Stimulated activated CD8-positive, alpha-beta memory T cell treated with anti-CD3 and anti-CD28 coated beads, Interleukin-4, amount 100 ng/mL, for 4 hours (primary cell): ENCODE data around the gene TUBE1.
A peak's percentile ranks its signal among the peaks of the same experiment; 100 is the strongest.
"Not testable (repeated sequence)": the region's sequence is repeated elsewhere in the genome, so short reads cannot be mapped to it uniquely, and the experiment has no call there.

Experiments used
- DNase-seq, 2 donors: peaks; one replicate each; pipeline ENCODE4 v3.0.0-alpha.2; 2020; ENCODE audit warnings: low read depth in 2 of 2, low spot score in 1 of 2

Gene TUBE1

DNA sequence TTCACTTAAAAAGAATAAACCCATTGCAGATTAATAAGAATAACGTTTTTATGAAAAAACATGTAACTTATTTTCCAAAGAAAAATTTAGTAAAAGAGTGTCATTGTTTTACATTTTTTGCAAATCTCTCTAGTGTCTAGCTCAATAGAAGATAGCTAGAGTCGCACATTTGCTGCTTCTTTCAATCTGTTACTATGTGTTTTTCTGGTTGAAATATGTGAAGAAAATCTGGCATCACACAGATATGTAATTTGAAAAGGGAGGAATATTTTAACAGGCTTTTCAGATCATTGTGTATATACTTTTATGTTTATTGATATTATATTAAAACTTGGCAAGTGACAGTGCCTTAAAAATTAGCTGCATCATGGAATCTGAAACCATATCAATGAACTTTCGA, 24.3 kb downstream of the TUBE1 start:
- DNase-seq = no peak

DNA sequence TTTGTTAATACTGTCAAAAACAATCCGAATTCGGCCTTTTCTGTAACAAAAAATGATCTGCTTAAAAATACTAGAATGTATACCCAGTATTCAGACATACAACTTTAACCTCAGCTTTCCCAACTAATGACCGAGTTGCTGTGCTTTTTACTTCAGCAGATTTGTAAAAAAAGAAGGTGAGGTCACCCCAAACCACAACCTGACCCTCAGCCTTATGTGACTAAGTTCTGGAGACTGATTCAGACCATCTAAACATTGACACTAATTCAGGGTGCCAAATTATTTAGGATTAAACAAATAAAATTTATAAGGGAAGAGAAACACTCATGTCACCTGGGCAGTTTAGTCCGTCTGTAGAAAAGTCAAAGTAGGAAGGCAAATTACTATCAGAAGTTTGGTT, 25.7 kb downstream of the TUBE1 start:
- DNase-seq = no peak

DNA sequence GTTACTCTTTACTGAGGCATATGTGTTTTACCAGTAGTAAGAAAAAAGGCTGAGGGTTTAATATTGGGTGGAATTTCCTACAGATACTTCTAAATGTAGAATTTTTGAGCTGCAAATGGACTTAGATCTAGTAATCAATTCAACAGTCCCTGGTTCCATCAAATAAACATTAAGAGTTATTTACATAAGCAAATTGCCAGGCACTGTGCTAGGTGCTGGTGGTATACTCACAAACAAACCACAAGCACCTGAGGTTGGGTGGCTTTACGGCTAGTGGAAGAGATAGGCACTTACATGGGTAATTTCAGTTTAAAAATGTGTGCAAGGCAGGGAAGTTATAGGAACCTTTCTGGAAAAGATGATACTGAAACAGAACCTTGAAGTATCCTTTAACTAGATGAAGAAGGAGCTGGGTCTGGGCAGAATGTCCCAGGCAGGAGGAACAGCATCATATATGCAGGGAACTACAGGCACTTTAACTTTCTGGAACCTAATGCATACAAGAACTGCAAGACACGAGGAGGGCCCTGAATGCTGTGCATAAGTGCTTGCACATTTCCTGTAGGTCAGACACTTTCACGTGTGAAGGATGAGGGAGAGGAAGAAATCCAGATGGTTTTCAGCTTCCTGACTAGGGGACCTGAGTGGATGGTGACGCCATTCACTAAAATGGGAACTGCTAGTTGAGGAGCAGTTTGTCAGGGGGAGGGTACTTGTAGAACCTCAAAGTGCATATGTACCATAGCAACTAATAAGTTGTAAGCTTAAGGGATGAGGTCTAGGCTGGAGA, 28.8 kb downstream of the TUBE1 start:
- DNase-seq = no peak

DNA sequence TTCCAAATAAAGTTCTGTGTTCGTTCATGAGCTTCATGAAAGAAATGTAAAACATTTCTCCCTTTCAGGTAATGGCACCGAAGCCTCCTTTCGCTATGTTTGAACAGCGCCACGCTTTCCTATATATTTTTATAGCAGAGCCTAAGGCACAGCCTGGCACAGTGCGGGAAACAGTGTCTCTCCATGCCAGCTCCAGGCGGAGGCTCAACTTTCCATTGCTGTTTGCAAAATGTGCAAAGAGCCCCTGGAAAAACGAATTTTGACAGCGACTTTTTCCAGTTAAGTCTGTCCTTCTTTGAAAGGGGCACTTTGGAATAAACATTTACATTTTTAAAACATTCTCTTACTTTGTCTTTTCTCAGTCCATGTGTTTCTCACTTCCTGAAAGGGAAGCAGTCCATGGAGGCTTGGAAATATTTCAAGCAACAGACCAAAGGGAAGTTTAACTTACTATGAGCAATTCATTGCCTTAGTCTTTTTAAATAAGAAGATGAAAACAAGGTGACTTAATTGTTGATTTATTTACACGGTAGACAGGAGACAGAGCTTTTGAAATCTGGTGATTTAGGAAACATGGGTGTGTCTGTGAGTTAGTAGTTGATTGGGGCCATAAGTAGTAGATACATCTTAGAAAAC, 32.6 kb downstream of the TUBE1 start:
- no peak for DNase-seq

DNA sequence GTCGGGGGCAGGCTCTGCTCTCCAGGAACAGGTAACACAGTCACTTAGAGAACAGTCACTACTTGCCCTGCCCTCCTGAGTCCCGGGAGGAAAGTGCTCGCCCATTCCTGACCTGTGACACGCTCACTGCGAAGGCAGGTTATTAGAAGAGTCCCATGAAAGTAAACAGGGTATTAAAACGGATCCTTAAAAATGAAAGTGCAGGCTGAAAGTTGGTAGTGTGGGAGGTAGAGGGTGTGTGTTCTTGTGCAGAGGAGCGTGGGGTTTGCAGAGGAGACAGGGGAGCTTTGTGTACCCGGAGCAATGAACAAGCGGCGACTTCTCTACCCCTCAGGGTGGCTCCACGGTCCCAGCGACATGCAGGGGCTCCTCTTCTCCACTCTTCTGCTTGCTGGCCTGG, 33.3 kb downstream of the TUBE1 start, which contains the start of gene CCN6:
CCN6 (plus strand) TSS at position 104 of the 400 bp plus-strand sequence; CDS start at position 358, 254 bp downstream.
- no peak for DNase-seq

DNA sequence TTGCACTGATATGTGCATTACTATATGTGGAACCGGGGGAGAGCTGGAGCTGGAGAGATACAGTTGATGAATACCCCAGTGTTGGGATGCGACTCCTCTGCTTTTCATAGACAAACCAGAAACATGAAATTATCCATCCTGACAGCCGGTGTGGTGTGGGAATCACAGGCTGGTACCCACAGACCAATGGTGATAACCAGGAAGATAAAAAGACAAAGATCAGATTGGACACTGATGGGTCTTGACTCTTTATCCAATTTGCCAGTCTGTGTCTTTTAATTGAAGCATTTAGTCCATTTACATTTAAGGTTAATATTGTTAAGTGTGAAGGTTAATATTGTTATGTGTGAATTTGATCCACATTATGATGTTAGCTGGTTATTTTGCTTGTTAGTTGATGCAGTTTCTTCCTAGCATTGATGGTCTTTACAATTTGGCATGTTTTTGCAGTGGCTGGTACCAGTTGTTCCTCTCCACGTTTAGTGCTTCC, 36.0 kb downstream of the TUBE1 start:
- not testable (repeated sequence) for DNase-seq

DNA sequence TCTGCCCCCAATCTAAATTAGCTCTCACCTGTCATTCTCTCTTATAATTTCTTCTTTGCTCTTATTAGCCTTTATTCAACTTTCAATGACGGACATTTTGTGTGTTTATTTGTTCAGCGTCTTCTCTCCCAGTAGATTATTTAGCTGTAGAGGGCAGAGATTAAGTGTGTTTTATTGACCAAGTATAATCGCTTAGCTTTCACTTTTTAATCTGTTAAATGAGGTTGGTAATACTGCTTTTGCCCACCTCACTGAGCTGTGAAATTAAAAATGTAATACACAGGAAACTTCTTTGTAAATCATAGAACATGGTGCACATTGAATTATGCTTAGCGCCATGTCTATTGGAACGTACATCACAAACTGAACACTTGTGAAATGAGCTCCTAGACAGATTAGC, 36.9 kb downstream of the TUBE1 start:
- no peak for DNase-seq

DNA sequence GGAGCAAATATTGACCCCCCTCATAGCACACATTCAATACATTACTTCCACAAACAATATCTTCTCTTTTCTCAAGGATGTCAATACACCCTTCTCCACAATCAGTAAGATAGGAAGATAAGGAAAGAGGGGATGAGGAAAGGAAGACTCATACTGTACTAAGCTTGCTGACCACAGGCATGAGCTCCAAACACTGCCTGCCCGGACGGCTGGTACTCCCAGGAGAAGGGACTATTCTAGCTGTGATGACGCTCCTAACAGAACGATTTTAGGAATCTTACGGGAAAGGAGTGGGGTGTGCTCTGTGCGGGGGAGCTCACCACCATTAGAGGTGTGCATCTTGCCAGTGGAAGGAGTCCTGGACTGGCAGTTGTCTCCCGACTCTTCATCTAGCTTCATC, 37.3 kb downstream of the TUBE1 start:
- no peak for DNase-seq

DNA sequence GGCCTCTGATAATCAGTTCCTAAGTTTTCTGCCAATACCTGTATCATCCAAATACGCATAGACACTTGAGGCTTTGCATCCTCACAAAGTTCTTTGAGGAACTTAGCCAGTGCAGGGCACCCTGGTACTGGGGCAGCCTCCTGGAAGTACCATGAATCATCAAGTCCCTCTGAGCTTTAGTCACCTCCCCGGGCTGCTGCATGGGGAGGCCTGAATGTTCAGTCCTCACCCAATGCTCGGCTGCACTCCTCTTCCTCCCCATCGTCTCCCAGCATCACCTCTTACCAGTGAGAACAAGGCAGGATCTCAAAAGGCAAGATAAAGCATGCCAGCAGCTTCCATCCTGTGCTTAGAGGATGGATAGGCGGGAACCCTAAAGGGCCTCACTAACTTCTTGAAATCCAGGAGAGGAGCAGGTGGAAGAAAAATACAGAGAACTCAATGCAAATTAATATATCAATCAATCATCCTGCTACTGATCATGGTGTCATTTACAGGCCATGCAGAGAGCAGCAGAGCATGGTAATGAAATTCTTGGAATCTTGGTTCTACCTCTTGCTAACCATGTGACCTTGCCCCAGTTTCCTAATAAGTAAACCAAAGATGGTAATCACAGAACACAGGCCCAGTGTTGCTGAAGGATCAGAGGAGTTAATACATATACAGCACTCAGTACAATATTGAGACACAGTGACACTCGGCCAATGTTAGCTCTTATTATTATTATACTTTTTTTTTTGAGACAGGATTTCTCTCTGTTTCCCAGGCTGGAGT, 38.1 kb downstream of the TUBE1 start:
- no peak for DNase-seq

DNA sequence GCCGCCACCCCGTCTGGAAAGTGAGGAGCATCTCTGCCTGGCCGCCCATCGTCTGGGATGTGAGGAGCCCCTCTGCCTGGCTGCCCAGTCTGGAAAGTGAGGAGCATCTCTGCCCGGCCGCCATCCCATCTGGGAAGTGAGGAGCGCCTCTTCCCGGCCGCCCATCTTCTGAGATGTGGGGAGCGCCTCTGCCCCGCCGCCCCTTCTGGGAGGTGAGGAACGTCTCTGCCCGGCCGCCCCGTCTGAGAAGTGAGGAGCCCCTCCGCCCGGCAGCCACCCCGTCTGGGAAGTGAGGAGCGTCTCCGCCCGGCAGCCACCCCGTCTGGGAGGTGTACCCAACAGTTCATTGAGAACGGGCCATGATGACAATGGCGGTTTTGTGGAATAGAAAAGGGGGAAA, 39.8 kb downstream of the TUBE1 start:
- not testable (repeated sequence) for DNase-seq

DNA sequence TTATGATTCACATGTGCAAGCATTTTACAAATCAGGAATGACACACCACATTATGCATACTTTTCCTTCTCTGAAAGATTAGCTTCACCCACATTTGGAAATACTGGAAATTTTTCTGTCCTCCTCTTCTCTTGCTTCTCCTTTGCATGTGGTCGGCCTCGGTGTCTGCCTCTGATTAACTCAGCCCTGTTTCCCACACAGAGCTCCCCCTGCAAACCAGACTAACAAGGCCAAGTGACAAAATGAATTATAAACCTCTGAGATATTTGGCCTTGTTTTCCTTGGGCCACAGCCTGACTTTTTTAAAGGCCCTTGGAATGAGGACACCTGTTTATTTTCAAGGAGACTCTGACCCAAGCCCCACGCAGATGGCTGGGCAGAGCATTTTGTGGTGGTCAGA, 42.4 kb downstream of the TUBE1 start:
- DNase-seq = no peak

DNA sequence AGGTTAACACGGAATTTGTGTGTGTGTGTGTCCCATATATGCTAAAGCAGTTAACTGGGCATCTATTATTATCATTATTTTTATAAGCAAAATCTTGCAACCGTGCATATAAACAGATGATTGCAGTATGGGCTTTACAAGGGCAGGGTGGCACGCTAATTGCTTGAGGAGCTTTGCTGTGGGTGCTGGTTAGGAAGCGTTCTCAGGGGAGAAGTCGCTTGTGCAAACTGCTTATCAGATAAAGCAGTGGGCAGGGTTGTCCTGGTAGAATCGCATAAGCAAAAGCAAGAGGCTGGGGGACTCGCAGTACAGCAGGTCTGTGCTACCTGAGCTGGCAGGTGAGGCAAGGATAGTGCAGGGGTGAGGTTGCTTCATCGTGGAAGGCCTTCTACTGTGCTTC, 43.1 kb downstream of the TUBE1 start:
- DNase-seq = no peak

DNA sequence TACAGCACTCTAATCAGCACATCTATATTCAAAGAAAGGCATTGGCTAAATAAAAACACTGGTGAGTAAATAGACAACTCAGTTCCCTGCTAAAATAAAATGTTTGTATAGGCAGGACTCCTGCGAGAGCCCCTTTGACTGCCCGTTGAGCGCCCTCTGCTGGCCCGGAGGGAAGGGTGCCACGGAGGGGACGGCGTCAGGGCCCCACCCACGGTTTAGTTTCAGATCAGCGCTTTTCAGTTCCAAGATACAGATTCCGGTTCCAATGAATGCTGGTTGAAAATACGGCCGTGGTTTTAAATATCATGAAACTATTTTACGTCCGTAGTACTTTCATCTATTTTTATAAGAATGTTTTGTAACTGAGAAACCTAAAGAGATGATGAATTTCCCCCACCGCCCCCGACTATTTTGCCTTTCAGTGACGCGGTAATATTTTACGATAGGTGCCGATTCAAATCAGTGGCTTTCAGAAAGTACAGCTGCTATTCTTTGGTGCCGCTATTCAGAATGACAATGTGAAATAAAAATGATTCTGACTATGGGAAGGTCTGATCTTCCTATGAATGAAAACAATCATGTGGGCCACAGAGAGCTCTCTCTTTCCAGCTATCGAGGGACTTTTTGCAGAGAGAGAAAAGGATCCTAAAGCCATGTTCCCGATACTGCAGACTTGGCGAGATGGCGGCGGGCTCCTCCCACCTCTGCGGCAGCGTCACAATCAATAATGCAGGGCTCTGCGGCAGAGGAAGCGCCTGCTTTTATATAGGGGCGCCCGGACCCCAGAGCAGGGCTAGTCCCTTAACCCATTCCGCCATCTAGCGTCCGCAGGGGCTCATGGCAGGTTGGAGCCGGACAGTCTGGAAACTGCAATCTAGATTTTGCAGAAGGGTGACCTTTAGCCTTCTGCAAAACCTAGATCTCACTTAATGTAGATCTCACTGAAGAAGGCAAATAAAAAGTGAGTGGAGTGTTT, 44.0 kb downstream of the TUBE1 start:
- peak; percentile 77 to 89 for DNase-seq

DNA sequence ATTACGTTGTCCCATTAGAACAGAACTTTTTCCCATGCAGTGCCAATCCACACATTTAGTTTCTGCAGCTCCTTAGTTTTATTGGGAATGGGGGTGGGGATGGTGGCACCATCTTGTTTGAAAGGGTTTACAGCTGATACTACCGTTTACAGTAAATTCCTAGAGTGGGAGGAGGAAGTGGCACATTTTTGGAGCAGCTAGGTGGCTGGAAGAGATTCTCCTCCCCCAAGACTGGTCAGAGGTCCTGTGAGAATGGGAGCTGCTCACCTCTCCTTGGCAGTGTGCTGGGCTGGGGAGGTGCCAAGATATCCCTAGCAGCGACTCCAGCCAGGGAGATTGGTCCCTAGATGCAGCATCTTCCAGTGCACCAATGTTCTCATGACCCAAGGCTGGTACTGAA, 45.7 kb downstream of the TUBE1 start:
- no peak for DNase-seq

DNA sequence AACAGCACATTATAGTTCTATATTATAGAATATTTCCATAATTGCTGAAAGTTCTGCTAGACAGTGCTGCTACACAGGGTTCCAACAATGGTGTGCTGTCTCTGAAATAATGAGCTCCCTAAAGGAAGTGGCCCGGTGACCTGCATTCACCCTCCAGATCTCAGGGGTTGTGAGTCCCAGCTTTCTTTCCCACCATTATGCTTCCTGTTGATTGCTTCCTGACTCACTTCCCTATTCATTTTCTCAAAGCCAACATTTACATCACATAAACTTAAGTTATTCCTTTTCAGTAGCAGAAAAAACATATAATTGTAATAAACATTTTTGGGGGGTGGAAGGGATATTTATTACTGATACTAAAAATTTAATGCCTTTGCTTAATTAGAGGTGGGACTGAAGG, 46.3 kb downstream of the TUBE1 start:
- no peak for DNase-seq

DNA sequence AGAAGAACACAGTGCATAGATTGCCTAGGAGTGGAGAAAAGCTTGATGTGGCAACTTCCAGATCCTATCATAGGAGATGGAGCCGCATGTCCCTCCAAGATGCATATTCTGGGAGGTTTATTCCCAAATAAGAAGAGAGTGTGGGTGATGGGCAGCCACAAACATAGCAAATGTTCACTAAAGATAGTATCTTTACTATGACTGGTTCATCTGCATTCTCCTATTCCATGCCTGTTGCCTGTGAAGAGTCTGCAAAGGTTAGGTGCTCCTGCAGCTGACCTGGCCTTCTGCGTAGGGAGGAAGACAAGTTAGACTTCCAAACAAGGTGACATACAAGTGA, 47.9 kb downstream of the TUBE1 start:
- no peak for DNase-seq

DNA sequence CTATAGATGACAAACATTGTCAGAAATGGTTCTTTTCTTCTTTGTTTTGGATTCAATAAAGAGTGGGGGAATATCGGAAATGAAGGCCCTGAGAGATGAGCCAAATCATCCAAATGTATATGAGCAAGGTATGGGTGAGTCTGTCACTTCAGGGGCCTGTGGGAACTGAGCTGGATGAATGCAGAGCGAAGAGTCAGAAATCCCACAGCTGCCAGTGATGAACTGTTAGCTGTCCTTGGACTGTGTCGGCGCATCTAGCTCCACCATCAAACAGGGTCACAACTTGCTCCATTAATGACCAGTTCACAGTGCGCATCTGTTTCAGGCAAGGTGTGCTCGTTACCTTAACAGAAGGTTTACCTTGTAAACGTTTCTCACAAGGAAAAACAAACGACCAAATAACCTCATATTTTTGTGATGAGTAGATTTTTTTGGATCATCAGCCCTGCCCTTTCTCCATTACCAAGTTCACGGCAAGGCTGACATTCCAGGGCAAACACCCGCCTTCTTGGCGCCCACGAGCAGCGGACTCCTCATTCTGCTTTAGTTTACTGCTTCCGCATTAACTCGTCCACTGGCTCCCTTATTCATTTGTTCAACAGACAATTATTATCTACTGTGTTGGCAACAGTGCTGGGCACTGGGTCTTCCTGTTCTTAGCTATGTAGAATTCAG, 48.4 kb downstream of the TUBE1 start:
- no peak for DNase-seq

DNA sequence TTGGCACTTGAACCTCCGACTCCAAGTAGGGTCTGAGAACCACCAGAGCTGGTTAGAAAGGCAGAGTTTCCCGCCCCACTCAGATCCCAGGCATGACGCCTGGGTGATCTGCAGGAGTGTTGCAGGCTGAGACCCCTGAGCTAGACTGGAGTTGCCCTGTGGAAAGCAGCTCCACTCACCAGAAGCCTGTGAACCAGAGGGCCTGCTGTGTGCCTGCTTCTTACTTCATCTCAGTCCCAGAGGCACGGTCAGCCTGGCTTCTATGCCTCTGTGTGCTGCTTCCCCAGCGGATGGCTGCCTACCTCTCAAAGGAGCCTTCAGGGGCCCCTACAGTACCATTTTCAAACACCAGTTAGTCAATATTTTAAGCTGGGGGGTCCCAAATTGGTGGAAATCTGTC, 49.0 kb downstream of the TUBE1 start:
- no peak for DNase-seq

DNA sequence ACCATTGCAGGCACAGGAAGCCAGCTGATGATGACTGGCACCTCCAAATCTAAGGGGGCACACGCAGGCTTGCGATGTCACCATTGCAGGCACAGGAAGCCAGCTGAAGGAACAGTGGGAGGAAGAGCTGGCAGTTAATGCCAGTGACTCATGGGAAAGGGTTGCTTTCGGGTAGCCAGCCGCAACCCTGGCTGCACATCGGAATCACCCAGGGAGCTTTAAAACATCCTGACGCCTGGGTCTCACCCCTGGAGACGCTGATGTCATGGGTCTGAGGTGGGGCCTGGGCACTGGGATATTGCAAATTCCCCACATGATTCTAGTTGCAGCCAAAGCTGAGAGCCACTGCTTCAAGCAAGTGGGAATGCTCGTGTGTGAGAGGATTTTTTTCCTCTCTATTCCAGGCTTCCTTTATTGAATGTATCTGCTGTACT, 49.5 kb downstream of the TUBE1 start:
- no peak for DNase-seq

DNA sequence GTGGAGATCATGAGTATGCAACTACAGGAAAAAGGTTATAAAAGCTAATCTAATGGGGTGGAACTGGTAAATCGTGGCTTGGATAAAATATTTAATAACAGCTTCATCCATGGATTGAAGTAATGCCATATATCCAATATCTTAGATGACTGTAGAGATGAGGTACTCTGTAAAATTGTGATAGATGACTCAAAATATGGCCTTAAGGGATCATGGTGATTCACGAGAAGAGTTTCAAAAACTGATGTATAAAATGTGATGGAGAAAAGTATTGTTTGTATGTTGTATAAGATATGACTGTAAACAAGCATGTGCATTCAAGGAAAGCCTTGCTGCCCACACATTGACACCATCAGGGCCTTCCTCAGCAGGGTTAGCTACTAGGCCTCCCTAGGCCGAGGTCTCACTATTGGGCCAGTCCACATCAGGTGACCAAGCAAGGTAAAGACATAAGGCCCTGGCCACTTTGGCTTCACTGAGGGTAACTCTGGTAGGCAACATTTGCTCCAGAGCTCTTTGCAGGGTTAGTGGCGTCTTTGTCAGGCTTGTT, 51.1 kb downstream of the TUBE1 start:
- no peak for DNase-seq
